HUES48 (cell line): Measurements from ENCODE around the gene RPL38.

Source experiments
- H3K27ac ChIP-seq: one replicate; pipeline ENCODE4 v1.7.0; 2013; ENCODE audit warnings: low read depth, low read length, inconsistent platforms
- H3K27me3 ChIP-seq: 2 replicates; pipeline ENCODE4 v1.6.1; 2013; ENCODE audit warnings: mild to moderate bottlenecking, low read length; ENCODE audit not compliant: control insufficient read depth, insufficient read depth
- H3K36me3 ChIP-seq: 2 replicates; pipeline ENCODE4 v1.6.1; 2013; ENCODE audit warnings: low read length; ENCODE audit not compliant: control insufficient read depth, insufficient read depth
- H3K4me1 ChIP-seq: 2 replicates; pipeline ENCODE4 v1.6.1; 2013; ENCODE audit warnings: mild to moderate bottlenecking, low read length; ENCODE audit not compliant: control insufficient read depth, insufficient read depth
- H3K4me3 ChIP-seq: 2 replicates; pipeline ENCODE4 v1.5.1; 2013; ENCODE audit warnings: mild to moderate bottlenecking, low read depth, low read length
- H3K9ac ChIP-seq: 2 replicates; pipeline ENCODE4 v1.6.1; 2013; ENCODE audit warnings: mild to moderate bottlenecking, low read depth, low read length, moderate library complexity
- H3K9me3 ChIP-seq: 2 replicates; pipeline ENCODE4 v1.6.1; 2013; ENCODE audit warnings: low read length; ENCODE audit not compliant: control insufficient read depth, insufficient read depth

RPL38 gene

DNA sequence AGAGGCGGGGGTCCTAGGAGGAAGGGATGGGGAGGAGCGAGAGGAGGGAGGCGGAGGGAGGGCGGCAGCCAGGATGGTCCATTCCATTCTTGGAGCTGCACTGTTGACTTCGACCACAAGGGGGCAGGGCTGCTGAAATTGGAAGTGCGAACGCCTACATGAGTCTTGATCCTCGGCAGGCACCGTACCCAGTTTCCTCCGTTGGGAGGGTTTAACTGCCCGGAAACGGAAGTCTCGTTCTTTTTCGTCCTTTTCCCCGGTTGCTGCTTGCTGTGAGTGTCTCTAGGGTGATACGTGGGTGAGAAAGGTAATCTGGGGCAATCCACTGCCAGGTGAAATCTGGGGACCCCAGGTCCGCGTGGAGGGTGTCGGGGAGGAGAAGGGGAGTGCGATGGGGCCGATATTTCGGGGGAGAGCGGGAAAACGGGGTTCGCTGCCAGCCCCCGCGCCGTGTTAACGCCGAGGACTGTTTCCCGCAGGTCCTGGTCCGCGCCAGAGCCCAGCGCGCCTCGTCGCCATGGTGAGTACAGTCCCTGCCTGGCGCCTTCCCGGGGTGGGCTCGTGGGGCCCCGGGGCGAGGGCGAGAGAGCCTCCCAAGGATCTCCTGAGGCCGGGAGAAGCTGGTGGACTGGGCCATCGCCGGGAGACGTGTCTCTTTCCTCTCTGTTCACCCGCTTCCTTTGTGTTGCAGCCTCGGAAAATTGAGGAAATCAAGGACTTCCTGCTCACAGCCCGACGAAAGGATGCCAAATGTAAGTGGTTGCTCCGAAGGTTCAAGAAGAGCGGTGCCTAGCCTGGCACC, at the start of gene RPL38:
Gene RPL38, plus strand, starts transcription at position 240 of the 802 bp plus-strand sequence. Its CDS starts 278 bp downstream, at position 518.
- Histone ChIP-seq H3K27me3 (peaks cover 15% of the 10 kb centered on the region), H3K4me1 (peaks cover 20% of the 10 kb centered on the region), H3K36me3 (peaks cover 44% of the 10 kb centered on the region), H3K9ac (peak within 1 kb of the TSS; percentile 94), H3K9me3 (no peaks in the 10 kb centered on the region), H3K27ac (peak within 1 kb of the TSS; percentile 90), H3K4me3 (peak within 1 kb of the TSS; percentile 91)

DNA sequence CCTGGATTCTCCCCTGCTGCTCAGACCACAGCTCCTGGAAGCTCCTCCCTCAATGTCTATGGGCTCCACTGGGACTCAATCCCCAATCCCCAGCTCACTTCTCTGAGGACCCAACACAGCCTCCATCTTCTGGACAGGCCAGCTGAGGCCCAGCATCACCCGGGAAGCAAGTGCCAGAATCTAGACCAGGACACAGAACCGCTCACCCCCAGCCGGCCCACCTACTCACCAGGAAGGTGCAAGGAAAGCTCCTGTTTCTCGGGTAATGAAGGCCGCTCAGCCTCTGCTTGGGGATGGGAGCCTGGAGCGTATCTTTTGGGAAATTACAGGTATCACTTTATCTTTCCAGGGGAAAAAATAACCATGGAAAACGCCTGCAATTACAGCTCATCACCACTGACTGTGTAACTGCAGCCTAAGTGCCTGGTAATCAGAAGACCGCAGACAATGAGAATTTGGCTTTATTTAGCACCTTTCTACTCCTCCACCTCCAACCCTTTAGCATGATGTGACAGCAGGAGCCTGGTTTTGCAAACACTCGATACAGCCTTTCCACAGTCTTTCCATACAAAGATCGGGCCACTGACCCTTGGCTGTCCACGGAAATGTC, 49.6 kb upstream of the RPL38 start:
- no peak overlapping the region for H3K27ac ChIP-seq
- H3K4me3 ChIP-seq, result no peak overlapping the region
- H3K36me3 ChIP-seq, result no peaks in the 10 kb centered on the region
- H3K9me3 ChIP-seq, result no peaks in the 10 kb centered on the region
- H3K27me3 ChIP-seq, result no peaks in the 10 kb centered on the region
- H3K4me1 ChIP-seq, result 0 out of 2 replicates have a peak, but pooled peaks cover 4% of the 10 kb centered on the region
- H3K9ac ChIP-seq, result no peak overlapping the region

DNA sequence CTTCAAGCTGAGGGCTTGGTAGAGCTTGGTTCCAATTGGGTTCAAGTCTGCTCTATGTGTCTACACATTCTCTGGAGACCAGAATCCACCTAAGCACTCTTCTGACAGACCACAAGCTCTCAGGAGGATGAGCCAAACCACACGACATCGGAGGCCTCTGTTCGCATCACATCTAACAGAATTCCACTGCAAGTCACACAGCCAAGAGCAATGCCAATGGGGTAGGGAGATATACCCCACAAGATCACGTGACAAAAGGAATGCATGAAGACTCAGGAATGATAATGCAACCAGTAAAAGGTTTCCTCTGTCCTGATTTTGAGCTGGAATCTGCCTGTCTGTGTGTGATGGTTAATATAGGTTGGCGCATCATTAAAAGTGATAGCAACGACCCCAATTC, 46.6 kb upstream of the RPL38 start:
- Histone ChIP-seq H3K9ac (no peak overlapping the region), H3K27me3 (no peaks in the 10 kb centered on the region), H3K4me3 (no peak overlapping the region), H3K27ac (no peak overlapping the region), H3K9me3 (no peaks in the 10 kb centered on the region), H3K36me3 (no peaks in the 10 kb centered on the region), H3K4me1 (no peaks in the 10 kb centered on the region)

DNA sequence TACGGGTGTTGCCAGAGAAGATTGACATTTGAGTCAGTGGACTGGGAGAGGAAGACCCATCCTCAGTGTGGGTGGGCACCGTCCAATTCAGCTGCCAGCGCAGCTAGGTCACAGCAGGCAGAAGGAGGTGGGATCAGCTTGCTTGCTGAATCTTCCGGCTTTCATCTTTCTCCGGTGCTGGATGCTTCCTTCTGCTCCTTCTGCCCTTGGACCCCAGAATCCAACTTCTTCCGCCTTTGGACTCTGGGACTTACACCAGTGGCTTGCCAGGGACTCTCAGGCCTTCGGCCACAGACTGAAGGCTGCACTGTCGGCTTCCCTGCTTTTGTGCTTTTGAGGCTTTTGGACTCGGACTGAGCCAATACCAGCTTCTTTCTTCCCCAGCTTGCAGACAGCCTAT, 46.1 kb upstream of the RPL38 start:
- H3K9ac ChIP-seq, result no peak overlapping the region
- no peaks in the 10 kb centered on the region for H3K27me3 ChIP-seq
- no peaks in the 10 kb centered on the region for H3K4me1 ChIP-seq
- no peaks in the 10 kb centered on the region for H3K36me3 ChIP-seq
- no peaks in the 10 kb centered on the region for H3K9me3 ChIP-seq
- H3K4me3 ChIP-seq, result no peak overlapping the region
- H3K27ac ChIP-seq, result no peak overlapping the region

DNA sequence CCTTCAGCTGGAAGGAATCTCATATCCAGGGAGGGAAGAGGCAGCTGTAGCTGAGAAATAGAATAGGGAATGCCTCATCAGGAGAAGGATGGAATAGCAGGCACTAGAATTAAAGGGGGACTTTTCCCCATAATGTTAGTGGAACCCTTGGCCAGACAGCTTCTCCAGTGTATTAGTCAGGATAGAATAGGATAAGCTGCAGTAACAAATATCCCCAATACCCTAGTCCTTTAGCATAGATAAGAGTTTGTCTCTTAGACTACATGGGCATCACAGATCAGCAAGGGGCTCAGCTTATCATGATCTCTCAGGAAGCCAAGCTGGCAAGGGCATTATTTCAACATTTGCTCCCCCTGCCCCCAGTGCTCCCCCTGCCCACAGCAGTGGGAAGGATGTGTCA, 44.7 kb upstream of the RPL38 start:
- Histone ChIP-seq H3K36me3 (no peaks in the 10 kb centered on the region), H3K27ac (no peak overlapping the region), H3K27me3 (no peaks in the 10 kb centered on the region), H3K4me3 (no peak overlapping the region), H3K9ac (no peak overlapping the region), H3K9me3 (no peaks in the 10 kb centered on the region), H3K4me1 (peaks cover 7% of the 10 kb centered on the region; the same call in 1 of the 2 replicates)

DNA sequence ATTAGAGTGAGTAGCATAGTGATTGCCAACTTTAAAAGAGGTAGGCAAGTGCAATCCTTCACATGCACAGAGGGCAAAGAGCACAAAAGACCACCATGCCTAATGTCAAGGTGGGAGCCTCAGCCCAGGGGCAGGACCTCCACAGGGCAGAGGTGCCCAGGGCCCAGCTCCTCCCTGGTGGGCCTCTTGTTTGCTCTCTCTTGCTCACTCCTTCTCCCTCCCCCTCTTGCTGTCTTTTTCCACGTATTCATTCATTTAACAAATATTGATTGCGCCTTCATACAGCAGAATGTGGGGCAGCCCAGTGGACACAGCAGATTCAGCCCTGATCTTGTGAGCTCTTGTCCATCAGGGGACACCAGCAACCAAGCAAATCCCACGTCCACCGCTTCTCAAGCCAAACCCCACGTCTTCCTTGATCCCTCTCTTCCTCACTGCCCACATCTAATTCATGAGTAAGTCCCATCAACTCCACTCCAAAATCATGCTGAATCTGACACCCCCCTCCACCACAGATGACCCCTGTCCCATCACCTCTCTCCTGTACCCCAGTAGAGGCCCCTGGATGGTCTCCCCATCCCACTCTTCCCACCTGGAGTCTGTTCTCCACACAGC, 44.1 kb upstream of the RPL38 start:
- peaks cover 8% of the 10 kb centered on the region; the same call in 1 of the 2 replicates for H3K4me1 ChIP-seq
- no peaks in the 10 kb centered on the region for H3K9me3 ChIP-seq
- no peak overlapping the region for H3K27ac ChIP-seq
- H3K9ac ChIP-seq, result no peak overlapping the region
- H3K36me3 ChIP-seq, result no peaks in the 10 kb centered on the region
- H3K4me3 ChIP-seq, result no peak overlapping the region
- no peaks in the 10 kb centered on the region for H3K27me3 ChIP-seq

DNA sequence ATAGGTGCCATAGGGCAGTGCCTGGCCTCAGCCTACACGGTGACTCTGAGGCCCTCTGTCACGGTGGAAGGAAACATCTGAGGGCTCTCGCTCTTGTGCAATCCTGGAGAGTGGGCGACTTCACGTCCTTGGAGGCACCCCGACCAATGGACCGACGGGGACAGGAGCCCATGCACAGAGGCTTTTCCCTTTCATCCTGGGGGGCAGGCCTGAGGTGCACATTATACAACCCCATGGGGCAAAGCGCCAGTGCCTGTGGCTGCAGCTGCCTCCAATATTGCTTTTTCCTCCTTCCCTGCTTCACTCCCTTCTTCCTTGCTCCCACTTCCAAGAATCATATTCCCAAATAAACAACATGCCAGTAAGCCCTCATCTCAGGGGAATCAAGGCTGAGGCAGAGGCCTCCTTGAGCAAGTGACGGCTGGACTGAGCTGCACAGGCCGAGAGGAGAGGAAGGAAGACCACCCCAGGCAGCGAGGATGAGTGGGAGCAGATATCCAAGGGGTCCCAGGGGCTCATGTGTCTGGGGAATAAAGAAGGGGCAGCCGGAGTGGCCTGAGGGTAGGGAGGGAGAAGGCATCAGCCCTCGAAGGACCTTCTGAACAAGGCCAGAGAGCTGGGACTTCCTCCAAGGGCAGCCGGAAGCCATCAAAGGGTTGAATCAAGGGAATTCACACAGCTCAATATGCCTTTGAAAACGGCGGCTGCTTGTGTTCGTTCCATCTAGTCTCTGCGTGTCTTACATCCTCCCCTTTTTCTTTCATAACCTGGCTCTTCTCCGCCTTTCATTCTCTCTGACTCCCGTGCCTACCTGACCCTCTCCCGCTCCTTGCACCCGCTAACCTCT, 42.6 kb upstream of the RPL38 start:
- no peak overlapping the region for H3K4me3 ChIP-seq
- no peaks in the 10 kb centered on the region for H3K36me3 ChIP-seq
- H3K27ac ChIP-seq, result no peak overlapping the region
- no peak overlapping the region for H3K9ac ChIP-seq
- H3K4me1 ChIP-seq, result peaks cover 8% of the 10 kb centered on the region; the same call in 1 of the 2 replicates
- no peaks in the 10 kb centered on the region for H3K27me3 ChIP-seq
- no peaks in the 10 kb centered on the region for H3K9me3 ChIP-seq

DNA sequence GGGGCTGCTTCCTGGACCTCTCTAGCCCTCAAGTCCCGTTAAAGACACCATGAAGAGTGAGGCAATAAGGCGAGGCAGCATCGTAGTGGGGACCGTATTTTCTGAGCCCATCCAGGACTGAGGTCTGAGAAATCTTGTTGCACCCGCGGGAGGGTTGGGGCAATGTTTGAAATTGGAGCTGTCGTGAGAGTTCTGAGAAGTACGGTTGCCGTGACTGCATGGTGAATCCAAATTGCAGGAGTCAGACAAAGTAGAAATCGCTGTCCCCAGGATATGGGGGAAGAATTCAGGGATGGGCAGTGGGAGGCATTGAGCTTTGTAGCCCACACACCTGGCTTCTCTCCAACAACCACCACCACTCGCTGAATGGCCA, 42.0 kb upstream of the RPL38 start:
- H3K9me3 ChIP-seq, result no peaks in the 10 kb centered on the region
- peaks cover 8% of the 10 kb centered on the region; the same call in 1 of the 2 replicates for H3K4me1 ChIP-seq
- no peaks in the 10 kb centered on the region for H3K27me3 ChIP-seq
- no peaks in the 10 kb centered on the region for H3K36me3 ChIP-seq
- no peak overlapping the region for H3K4me3 ChIP-seq
- no peak overlapping the region for H3K27ac ChIP-seq
- H3K9ac ChIP-seq, result no peak overlapping the region

DNA sequence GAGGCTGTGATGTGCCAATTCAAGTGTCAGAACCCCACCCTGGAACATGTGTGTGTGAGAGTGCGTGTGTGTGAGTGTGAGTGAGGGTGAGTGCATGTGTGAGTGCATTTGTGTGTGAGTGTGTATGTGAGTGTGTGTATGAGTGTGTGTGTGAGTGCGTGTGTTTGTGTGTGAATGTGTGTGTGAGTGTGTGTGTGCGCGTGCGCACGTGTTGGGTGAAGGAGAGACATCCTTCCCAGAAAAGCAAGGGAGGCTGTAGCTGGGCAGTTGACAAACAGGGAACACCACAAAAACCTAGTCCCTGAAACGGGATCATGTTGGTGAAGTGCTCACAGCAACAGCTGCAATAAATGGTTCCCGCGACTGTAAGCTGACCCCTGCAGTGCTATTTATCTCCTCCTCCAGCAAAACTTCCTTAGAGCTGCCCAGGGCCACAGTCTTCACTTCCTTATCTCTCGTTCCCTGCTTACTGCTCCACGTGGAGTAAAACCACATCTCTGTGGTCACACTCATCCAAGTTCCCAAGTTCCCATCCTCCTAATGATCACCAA, 40.1 kb upstream of the RPL38 start:
- no peak overlapping the region for H3K4me3 ChIP-seq
- H3K9ac ChIP-seq, result no peak overlapping the region
- H3K27ac ChIP-seq, result no peak overlapping the region
- no peaks in the 10 kb centered on the region for H3K9me3 ChIP-seq
- no peaks in the 10 kb centered on the region for H3K27me3 ChIP-seq
- no peaks in the 10 kb centered on the region for H3K36me3 ChIP-seq
- peaks cover 8% of the 10 kb centered on the region; the same call in 1 of the 2 replicates for H3K4me1 ChIP-seq

DNA sequence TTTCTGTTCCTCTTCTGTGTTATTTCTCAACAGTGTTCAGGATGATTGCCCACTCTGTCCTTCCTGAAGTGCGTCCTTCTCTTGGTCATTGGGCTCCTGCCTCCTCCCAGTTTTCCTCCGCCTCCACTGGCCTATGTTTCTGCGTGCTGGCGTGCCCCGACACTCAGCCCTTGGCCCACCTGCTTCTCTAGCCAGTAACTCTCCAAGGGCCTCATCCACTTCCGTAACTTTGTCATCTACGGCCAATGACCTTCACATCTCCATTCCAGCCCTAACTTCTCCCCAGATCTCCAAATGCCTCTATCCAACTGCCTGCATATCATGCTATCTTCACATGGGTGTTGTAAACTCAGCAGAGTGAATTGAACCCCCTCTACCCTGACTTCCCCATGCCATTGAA, 39.6 kb upstream of the RPL38 start:
- Histone ChIP-seq H3K27ac (no peak overlapping the region), H3K9ac (no peak overlapping the region), H3K9me3 (no peaks in the 10 kb centered on the region), H3K27me3 (no peaks in the 10 kb centered on the region), H3K36me3 (no peaks in the 10 kb centered on the region), H3K4me3 (no peak overlapping the region), H3K4me1 (peaks cover 8% of the 10 kb centered on the region; the same call in 1 of the 2 replicates)
